Endometrial microvascular endothelial cells (primary cell): ENCODE measurements around the gene CD200R1. TPM values are rescaled to one million over a fixed set of nuclear protein-coding genes. Genes with fewer than 3 reads are reported as not detected.

Experiments
- in situ Hi-C: cut with HindIII; loops from 2 replicates; pipeline ENCODE4 v1.10.0; 2017; ENCODE audit warnings: low sequenced_read_pairs, low pct_unique_long_range_greater_than_20kb; ENCODE audit errors: inconsistent ontology term
- total RNA-seq: library from RNA; depleted of rRNA; stranded (reverse); fragments of >200 nt; gene quantifications from one replicate; pipeline ENCODE4 v1.2.3, GENCODE V29; 2015; ENCODE audit errors: inconsistent ontology term

Gene CD200R1
- not detected for total RNA-seq

GRCh38 chr3:112974894-112975293, at the start of gene CD200R1:
CD200R1 (minus strand) TSS chr3:112975103; CDS start chr3:112974857, 246 bp downstream.
- in situ Hi-C loops = loop anchor here (25.0 kb wide), 1 partner anchor 363 kb away; no protein-coding TSS in a partner anchor

DNA sequence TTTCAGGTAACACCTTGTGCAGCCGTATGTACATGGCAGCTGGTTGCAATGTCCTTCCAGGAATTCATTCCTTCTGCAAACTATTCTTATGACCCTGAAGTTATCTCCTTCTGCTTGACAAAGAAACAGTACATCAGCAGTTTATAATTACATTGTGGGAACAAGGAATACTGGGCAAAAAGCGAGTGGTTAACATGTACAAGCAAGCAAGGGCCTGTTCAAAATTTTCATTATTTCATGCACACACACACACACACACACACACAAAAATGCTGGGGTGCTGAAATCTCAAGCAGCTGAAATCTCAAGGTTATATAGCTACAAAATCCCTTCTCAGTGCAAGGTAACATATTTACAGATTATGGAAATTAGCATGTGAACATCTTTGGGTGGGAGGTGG, 46.6 kb upstream of the CD200R1 start:
- in situ Hi-C loops = no loop called here

- in situ Hi-C loops = no loop called here
Observed at GRCh38 chr3:113019182-113020137, 44.6 kb upstream of the CD200R1 start.

GRCh38 chr3:113018536-113019181, 43.8 kb upstream of the CD200R1 start:
- in situ Hi-C loops = no loop called here

DNA sequence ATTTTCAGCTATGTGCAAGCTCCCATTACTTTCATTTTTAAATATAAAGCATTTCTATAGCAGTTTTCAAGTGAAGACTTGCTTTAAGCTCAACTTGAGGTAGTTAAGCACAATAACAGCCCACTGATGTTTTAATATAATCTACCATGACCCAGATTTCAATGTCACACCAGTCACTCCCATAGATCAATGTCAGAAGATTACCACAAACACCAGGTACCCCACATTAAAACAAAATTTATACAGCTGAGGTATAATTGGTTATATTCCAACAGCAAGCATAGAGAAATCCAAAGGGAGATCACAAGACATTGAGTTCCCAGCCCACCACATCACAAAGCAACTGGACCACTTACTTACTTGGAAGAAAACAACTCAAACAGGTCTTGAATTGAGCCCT, 38.7 kb upstream of the CD200R1 start:
- in situ Hi-C loops = no loop called here

GRCh38 chr3:113008117-113008516, 33.2 kb upstream of the CD200R1 start:
- in situ Hi-C loops = no loop called here

DNA sequence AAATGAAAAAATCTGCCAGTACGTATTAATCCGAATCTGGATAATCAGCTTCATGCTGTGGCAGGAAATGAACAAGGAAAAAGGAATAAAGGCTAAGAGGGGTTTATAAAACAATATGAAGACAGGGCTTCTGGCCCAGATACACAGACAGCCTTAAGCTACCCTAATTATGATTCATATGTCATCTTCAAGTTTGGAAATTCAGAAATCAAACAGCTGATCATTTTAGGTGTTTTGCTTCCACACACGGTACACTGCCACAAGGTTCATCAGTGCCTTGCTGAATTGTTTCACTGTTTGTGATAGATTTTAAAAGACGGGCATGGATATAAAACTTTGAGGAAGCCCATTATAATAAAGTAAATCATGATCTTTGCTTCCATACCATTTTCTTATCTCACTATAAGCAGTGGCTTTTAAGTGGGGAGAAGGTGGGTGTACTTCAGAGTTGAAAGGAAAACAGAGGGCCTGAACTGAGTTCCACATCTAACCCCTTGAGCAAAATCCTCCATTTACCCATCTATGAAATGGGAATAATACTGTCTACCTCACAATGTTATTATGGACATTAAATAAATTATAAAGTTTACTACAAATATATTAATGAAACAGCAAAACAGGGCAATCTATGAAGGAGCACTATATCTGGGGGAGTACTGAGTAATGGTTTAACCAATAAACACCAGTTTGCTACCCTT, 31.6 kb upstream of the CD200R1 start:
- in situ Hi-C loops = no loop called here

GRCh38 chr3:113005611-113006010, 30.7 kb upstream of the CD200R1 start:
- in situ Hi-C loops = no loop called here

GRCh38 chr3:113002679-113003078, 27.8 kb upstream of the CD200R1 start:
- in situ Hi-C loops = no loop called here

DNA sequence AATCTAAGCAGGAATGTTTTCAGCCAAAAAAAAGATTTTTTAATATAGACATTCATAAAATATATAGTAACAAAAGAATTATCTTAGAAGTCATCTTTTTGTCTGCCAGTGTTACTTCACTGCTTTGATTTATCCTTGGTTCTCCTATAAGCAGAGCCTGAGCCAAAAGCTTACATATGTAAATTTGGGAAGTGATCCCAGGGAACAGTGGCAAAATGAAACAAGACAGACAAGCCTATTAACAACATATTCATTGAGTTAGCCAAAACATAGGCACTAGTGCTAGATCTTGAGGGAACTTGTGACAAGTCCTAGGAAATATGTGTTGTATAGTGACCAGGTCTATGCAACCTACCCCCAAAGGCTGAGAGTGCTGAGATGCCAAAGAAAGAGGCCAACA, 27.1 kb upstream of the CD200R1 start:
- in situ Hi-C loops = no loop called here

GRCh38 chr3:113000691-113001090, 25.8 kb upstream of the CD200R1 start:
- in situ Hi-C loops = no loop called here

DNA sequence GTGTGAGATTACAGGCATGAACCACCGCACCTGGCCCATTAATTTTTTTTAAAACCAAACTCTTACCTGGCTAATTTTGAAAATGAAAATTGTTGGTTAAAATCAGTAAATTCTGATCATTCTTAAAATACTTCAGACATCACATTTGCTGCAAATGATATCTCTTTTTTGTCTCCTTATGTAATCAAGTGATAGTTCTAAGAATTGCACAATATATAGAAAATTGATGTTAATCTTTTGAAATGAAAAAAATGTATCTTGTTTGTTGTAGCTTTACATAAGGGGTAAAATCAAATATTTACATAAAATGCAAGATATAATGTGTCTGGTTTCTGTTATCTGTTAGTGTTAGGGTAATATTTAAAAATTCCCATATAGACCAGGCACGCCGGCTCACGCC, 20.9 kb upstream of the CD200R1 start:
- in situ Hi-C loops = loop anchor here (25.0 kb wide), 1 partner anchor 383 kb away; no protein-coding TSS in a partner anchor

DNA sequence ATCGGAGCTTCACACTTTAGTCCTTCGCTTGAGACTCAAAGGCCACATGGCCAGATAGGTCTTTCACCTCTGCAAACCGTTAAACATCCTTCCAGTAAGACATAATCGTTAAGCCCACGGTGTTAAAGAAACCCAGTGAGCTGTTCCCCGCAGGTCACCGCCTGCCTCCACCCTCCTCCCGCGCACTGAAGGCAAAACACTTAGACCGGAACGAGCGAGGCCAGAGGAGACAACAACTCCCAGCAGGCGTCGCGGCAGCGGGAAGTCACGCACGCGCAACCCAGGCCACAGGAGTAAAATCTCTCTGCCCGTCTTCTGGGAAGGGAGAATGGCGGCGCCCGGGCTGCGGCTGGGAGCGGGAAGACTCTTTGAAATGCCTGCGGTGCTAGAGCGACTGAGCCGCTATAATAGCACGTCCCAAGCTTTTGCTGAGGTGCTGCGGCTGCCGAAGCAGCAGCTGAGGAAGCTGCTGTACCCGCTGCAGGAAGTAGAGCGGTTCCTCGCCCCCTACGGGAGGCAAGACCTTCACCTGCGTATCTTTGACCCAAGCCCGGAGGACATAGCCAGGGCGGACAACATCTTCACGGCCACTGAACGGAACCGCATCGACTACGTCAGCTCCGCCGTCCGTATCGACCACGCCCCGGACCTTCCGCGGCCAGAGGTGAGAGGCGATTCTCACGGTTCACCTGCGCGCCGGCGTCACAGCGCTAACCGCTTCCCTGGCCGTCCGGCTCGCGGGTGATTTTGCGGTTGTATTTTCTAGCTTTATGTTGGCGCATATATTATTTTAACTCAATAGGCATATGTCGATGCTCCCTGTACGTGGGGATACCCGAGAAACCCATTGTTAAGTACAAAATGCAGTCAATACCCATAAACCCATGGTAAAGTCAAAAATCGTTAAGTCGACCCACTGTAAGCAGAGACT, 16.0 kb upstream of the CD200R1 start, which contains the start of gene GTPBP8:
TSS of gene GTPBP8 (plus strand) at position 313 of the 931 bp plus-strand sequence. CDS start at position 329, 16 bp downstream.
- in situ Hi-C loops = loop anchor here (25.0 kb wide), 1 partner anchor 379 kb away; no protein-coding TSS in a partner anchor

DNA sequence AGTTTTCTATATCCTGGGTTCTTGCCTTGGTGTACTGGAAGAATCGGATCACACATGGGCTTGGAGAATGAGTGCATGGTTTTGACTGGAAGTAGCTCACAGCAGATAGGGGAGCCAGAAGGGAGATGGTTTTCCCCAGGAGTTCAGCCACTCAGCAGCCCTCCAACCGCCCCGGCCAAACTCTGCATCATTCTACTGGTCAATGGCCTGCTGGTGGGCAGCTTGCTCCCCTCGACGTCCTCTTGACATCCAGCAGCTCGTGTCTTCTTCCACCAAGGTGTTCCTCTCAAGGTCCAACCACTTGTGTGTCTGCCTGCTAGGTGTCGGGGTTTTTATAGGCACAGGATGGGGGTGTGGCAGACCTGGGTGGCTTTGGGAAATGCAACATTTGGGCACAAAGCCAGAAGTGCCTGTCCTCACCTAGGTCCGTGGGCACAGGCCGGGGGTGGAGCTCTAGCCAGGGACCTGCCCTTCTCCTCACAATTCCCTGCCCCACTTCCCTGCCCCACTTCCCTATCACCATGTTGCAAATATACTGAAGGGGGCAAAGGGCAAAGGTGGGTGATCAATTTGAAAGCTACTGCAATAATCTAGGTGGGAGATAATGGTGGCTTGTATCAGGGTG, 12.9 kb upstream of the CD200R1 start:
- in situ Hi-C loops = loop anchor here (25.0 kb wide), 1 partner anchor 376 kb away; no protein-coding TSS in a partner anchor

GRCh38 chr3:112984485-112984884, 9.6 kb upstream of the CD200R1 start:
- in situ Hi-C loops = loop anchor here (25.0 kb wide), 1 partner anchor 372 kb away; no protein-coding TSS in a partner anchor

DNA sequence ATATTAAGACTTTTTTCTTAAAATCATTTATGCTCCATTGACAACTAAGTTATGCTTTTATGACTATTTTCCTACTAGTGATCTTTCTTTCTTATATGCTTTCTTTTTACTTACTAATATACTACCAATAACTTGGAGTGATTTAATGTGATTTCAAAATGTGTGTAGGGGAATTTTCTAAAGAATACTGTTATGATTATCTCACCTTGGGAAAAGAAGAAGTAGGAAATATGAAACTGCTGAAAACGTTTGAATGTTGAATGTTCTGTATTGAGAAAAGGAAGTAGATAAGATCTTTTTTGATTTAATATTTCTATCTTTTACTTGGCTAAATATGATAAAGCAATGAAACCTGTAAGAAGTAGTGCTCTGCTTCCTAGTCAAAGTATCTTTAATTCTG, 7.8 kb upstream of the CD200R1 start:
- in situ Hi-C loops = loop anchor here (25.0 kb wide), 1 partner anchor 370 kb away; no protein-coding TSS in a partner anchor

GRCh38 chr3:112980080-112980479, 5.2 kb upstream of the CD200R1 start:
- in situ Hi-C loops = loop anchor here (25.0 kb wide), 1 partner anchor 368 kb away; no protein-coding TSS in a partner anchor
